Stimulated activated CD4-positive, alpha-beta T cell treated with anti-CD3 and anti-CD28 coated beads, Interleukin-1b, Interleukin-23, amount 100 ng/mL, for 1 hour (primary cell): ENCODE data around the gene CACNA2D3.

Experiments
- DNase-seq, 2 donors: peaks; one replicate each; pipeline ENCODE4 v3.0.0-alpha.2; 2020; ENCODE audit warnings: low read depth in 2 of 2

Gene CACNA2D3

GRCh38 chr3:54217828-54218227 is 95.5 kb downstream of the CACNA2D3 start:
- DNase-seq = no peak

GRCh38 chr3:54222316-54222715 is 100.0 kb downstream of the CACNA2D3 start:
- no peak for DNase-seq

DNA sequence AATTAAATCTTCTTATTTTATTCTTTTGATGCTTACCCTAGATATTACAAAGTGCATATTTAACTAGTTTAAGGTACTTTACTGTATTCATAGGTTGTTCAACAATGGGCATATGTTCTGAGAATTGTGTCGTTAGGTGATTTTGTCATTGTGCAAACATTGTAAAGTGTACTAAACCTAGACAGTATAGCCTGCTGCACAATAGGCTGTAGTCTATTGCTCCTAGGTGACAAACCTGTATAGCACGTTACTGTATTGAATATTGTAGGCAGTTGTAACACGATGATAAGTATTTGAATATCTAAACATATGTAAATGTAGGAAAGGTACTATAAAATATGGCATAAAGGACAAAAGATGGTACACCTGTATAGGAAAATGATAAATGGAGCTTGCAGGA is 100.7 kb downstream of the CACNA2D3 start:
- DNase-seq = no peak

GRCh38 chr3:54225841-54226528 is 103.6 kb downstream of the CACNA2D3 start:
- no peak for DNase-seq

DNA sequence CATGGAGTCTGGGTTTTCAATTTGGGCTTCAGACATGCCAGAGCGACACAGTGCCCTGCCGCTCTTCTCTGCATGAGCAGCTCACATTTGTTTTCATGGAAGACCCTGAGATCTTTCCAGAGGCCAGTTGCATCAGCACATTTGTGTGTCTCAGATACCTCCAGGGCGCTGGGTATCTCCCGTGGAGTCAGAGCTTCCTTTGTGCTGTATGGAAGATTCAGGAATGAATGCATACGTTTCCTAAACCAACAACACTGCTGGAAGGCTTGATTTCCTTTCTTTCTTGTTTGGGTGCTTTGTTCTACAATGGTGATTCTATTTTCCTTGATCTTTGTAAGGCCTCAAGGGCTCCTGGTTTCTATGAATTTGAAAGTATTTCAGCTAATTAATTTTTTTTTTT is 106.5 kb downstream of the CACNA2D3 start:
- no peak for DNase-seq

DNA sequence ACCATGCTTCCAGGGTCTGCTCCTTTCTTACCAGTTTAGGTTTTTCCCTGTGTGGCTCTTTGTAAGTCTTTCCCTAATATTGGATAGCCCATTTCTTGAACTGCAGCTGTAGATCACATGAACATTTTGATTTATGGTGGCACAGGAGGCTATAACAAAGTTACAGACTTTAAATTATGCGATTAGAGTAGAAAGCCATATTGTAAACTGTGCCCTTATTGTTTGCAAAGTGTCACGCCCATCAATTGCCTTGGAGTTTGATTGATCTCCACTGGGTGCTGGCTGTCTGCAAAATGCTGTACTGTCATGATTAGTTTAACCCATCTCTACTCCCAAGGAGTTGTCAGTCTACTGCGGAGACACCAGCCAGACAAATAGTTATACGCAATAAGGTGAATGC is 110.3 kb downstream of the CACNA2D3 start:
- no peak for DNase-seq

DNA sequence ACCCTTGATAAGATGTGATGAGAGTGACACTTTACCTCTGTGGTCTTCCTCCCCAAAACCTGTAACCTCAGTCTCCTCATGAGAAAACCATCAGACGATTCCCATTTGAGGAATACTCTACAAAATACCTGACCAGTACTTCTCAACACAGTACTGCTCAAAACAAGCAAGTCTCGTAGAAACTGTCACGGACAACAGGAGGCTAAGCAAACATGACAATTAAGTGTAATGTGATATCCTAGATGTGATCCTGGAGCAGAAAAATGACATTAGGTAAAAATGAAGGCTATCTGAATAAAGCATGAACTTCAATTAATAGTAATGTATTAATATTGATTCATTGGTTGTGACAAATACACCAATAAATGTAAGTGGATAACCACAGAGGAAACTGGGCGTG is 113.6 kb downstream of the CACNA2D3 start:
- no peak for DNase-seq

DNA sequence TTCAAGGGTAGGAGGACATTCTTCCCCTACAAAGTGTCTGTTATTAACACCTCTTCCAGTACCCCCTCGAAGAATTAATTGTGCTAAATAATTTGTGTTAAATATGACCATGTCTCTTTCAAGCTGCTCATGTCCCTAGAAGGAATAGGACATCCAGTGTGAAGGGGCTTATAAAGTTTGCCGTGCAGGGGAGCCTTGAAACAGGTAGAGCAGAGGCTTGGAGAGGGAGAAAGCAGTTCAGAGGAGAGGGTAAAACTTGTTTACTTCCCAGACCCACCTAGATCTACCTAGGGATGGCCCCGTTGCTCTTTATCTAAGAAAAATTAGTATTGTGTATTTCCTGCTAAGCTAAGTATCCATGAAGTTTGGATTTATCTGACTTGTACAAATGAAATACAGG is 114.8 kb downstream of the CACNA2D3 start:
- DNase-seq = no peak

GRCh38 chr3:54237788-54238502 is 115.6 kb downstream of the CACNA2D3 start:
- DNase-seq = no peak

- DNase-seq = no peak
These were observed 118.0 kb downstream of the CACNA2D3 start for GRCh38 chr3:54240309-54240708.

GRCh38 chr3:54243056-54243931 is 120.9 kb downstream of the CACNA2D3 start:
- no peak for DNase-seq

DNA sequence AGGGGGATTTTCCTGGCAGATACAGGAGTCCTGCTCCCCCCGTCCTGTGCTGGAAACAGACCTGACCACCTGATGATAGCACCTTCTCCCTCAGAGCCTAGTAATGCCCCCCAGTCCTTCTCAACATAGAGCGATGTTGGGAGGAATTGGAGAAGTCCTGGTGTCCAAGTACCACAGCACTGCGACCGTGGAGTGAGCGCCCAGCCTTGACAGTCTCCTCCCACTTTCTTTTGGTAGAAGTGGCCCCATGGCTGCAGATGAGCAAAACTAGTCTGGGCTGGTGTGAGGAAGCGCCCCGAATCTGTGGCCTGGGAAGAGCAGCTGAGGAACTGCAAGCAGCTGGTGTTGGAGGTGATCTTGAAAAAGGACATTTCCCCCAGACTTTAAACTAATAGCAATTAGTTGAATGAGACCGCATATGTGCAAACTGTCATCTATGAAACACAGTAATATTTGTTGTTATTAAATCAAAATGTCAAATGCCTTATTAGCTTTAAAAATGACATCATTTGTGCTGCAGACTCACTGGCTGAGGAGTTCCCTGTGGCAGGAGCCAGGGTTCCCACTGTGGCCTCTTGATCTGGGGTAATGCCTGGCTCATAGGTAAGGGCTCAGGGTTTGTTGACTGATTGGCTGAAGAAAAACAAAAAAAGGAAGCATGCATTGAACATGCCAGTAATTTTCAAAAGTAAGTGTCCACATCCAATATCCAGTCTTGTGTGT is 121.8 kb downstream of the CACNA2D3 start:
- no peak for DNase-seq

DNA sequence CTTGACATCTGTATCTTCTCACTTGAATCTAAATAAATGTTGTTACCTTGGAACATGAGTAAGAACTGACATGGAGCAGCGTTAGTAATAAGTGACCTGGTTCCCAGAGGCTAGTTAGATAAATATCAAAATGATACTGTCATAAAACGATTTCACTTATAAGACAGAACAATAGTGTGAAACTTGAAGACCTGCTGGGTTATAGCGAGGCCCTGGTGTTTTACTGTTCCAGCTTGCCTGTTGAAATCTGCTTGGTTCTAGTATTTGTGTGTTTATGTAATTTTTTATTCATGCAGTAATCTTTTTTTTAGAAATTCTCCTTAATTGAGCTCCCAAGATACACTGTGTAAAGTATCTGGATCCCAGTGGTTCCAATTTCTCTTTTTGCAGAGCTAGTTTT is 129.4 kb downstream of the CACNA2D3 start:
- DNase-seq = no peak

- DNase-seq = no peak
These were observed 134.9 kb downstream of the CACNA2D3 start for GRCh38 chr3:54257125-54257720.

DNA sequence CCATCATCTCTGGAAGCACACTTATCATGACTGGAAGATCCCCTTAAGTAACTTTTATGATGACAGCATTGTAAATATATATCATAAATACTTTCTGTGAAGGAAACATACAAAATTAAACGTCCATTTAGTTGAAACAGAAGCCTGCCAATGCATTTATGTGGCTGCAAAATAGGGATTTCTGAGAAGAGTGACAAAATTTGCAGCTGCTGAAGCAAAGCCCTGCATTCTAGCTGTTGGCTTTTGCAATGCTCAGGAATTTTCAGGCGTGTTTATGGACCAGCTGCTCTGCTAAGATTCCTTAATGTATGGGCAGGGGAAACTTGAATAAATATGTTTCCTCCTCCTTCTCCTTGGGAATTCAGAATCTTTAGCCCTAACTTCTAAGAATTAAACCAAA is 137.3 kb downstream of the CACNA2D3 start:
- no peak for DNase-seq

DNA sequence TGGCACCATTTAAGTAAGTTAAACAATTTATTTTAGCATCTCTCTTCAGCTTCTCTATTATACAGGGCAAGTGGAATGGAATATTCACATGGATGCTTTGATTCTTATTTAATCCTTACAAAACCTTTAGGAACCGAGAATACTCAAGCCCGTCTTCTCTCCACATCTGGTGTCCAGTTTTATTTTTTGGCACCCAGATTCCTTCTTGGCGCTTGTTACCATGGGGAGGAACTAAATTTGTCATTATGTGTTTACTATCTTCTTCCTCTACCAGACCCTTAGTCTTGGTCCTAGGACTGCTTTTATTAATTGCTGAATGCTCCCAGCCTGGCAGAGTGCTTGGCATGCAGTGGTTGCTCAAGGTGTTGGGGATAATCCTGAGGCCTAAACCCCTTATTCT is 138.8 kb downstream of the CACNA2D3 start:
- DNase-seq = no peak

DNA sequence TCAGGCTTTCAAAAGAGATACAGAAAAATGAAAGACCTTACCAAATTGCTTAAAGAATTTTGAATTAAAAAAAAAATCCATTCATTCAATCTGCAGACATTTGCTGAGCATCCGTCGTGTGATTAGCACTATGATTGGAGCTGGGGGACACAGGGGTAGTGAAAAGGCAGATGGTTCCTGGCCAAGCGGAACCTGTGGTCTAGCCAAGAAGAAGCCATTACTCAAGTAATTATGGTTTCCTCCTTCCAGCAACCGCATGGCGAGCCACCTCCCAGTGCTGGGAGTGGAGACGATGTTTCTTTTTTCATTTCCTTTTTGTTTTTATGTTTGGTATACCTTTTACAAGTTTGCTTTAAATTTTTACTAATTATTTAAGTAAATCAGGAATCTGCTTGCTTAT is 140.2 kb downstream of the CACNA2D3 start:
- no peak for DNase-seq

DNA sequence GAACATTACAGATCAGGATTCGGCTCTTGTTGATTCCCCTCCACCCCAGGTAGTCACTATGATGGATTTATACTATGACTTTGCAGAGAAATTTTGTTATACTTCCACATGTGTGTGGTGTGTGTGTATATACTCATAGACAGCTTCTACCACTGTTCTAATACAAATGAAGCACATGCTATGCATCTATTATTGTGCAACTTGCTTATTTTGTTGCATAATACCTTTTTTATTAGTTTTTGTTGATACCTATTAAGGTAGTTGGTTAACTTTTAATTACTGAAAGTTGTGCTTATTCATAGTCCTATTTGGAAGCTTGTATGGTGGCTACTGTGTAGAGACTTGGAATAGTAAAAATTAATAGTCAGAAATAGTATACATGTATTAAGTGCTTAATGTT is 140.6 kb downstream of the CACNA2D3 start:
- DNase-seq = no peak

DNA sequence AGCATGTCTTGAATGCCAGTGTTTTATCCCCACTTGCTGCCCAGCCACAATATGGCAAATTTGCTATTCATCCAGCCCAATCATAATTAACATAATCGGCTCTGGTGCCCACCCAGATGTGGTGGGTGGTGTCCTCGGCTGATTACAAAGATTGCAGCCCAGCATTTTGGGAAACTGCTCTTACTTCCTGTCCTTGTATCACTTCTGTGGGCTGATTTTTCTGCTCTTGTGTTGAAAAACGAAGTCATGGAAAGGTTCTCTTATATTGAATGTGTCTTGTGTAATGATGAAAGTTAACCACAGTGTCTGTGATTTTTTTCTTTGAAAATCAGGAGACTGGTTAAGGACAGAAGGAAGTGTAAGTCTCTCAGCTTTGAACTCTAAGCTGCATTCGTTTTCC is 141.7 kb downstream of the CACNA2D3 start:
- no peak for DNase-seq

- DNase-seq = no peak
These were observed 148.6 kb downstream of the CACNA2D3 start for GRCh38 chr3:54270816-54271526.

- no peak for DNase-seq
These were observed 151.4 kb downstream of the CACNA2D3 start for GRCh38 chr3:54273791-54274190.
